Colonic mucosa (tissue), 4 donors: ENCODE data around the gene TPD52L1. TPM values are rescaled to one million over a fixed set of nuclear protein-coding genes. Genes with fewer than 3 reads are reported as not detected.
"Not testable (repeated sequence)": the region's sequence is repeated elsewhere in the genome, so short reads cannot be mapped to it uniquely, and the experiment has no call there.

ENCODE experiments used
- DNase-seq: peaks from one replicate; pipeline ENCODE4 v3.0.0-alpha.2; 2020
- H3K27ac ChIP-seq: fragments of 200-600 bp; one replicate; pipeline ENCODE4 v1.8.0; 2021
- H3K27me3 ChIP-seq: fragments of 200-600 bp; one replicate; pipeline ENCODE4 v1.8.0; 2021
- H3K36me3 ChIP-seq: fragments of 200-600 bp; one replicate; pipeline ENCODE4 v1.8.0; 2021
- H3K4me1 ChIP-seq: fragments of 200-600 bp; one replicate; pipeline ENCODE4 v1.8.0; 2021; ENCODE audit warnings: mild to moderate bottlenecking
- H3K4me3 ChIP-seq: fragments of 200-600 bp; one replicate; pipeline ENCODE4 v1.8.0; 2021
- H3K9ac ChIP-seq, 2 donors: one replicate each; pipeline ENCODE4 v1.7.0; 2013; ENCODE audit warnings: control low read depth in 2 of 2, low read depth in 2 of 2, low read length in 2 of 2
- H3K9me3 ChIP-seq: fragments of 200-600 bp; one replicate; pipeline ENCODE4 v1.8.0; 2021
- CTCF ChIP-seq: fragments of 200-600 bp; IDR thresholded peaks from one replicate; pipeline ENCODE4 v1.8.0; 2022; ENCODE audit warnings: antibody characterized with exemption, mild to moderate bottlenecking
- intact Hi-C: fragments of 100-400 bp; cut with DNase I; formaldehyde crosslinking; loops from one replicate; pipeline ENCODE4 v1.14.1; 2022
- total RNA-seq, 2 donors: library from RNA; stranded (reverse); fragmentation: NEBNext Ultra II Directional in 1 of 2; extraction: Animal tissue kit (Norgen Biotek cat#: 25700) in 1 of 2; gene quantifications; one replicate each; pipeline ENCODE4 v1.2.1, GENCODE V29; 2021
- donor health status: healthy.
- donor health status: DM: no; HTN: no; CAD: no.
- donor health status: DM: no; HTN: no; CAD: no.

Gene TPD52L1
- total RNA-seq, 2 donors from 2014 or later = 15.5 to 16.9 TPM

GRCh38 chr6:125273251-125273650 lies 119.7 kb downstream of the TPD52L1 start:
- H3K4me3 ChIP-seq = no peak overlapping the region
- no peaks in the 10 kb centered on the region for H3K4me1 ChIP-seq
- H3K9me3 ChIP-seq = no peaks in the 10 kb centered on the region
- H3K36me3 ChIP-seq = no peaks in the 10 kb centered on the region
- intact Hi-C loops = no loop called here
- no peaks in the 10 kb centered on the region for H3K27me3 ChIP-seq
- no peak overlapping the region for H3K27ac ChIP-seq
- DNase-seq = no peak
- H3K9ac ChIP-seq = no peak overlapping the region
- no peak for TF ChIP-seq CTCF

- Histone ChIP-seq H3K27me3 (no peaks in the 10 kb centered on the region), H3K9ac (no peak overlapping the region), H3K36me3 (no peaks in the 10 kb centered on the region), H3K4me1 (no peaks in the 10 kb centered on the region), H3K4me3 (no peak overlapping the region), H3K27ac (no peak overlapping the region), H3K9me3 (no peaks in the 10 kb centered on the region)
- DNase-seq = peak; percentile 37
- no peak for TF ChIP-seq CTCF
- intact Hi-C loops = no loop called here
Measured at GRCh38 chr6:125273965-125274364, 120.4 kb downstream of the TPD52L1 start.

DNA sequence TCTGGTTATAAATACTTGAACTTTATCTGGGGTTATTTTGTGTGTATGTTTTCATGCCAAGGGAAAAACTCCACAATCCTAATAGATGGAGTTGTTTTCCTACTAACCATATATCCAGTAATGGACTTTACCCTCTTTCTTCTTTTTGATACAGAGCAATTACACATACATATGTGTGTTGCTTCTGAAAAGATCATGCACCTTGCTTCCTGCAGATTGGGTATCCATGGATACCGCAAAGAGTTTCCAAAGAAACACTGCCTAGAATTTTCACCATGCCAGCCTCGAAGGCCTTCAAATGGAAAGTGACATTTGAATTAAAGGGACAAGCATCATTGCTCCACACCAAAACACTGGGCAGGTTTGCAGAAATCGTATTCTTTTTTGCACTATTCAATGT lies 121.4 kb downstream of the TPD52L1 start:
- H3K36me3 ChIP-seq = no peaks in the 10 kb centered on the region
- intact Hi-C loops = no loop called here
- no peak for DNase-seq

DNA sequence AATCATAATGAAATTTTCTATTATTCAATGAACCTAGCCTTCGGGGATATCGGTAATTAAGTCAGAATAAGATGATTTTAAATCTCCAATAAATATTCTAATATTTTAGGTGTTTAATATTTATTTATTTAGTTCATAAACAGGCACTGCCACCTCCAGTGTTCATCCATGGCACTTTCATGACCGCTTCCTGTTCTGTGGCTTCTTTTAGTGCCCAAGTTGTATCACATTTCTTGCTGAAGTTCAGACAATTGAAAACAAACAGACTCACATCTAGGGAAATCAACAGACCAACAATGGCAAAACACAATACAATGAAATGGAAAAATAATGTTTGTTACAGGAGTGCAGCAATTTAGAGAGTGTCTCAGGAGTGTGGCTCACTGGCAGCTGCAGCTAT lies 122.2 kb downstream of the TPD52L1 start:
- DNase-seq = no peak
- H3K27ac ChIP-seq = no peak overlapping the region
- no peaks in the 10 kb centered on the region for H3K9me3 ChIP-seq
- no peak overlapping the region for H3K9ac ChIP-seq
- no peaks in the 10 kb centered on the region for H3K27me3 ChIP-seq
- intact Hi-C loops = no loop called here
- TF ChIP-seq CTCF = no peak
- H3K4me1 ChIP-seq = no peaks in the 10 kb centered on the region
- H3K36me3 ChIP-seq = no peaks in the 10 kb centered on the region
- no peak overlapping the region for H3K4me3 ChIP-seq

More for the DNA sequence above, 121.4 kb downstream of the TPD52L1 start:
- no peak for TF ChIP-seq CTCF
- H3K27me3 ChIP-seq = no peaks in the 10 kb centered on the region
- H3K4me1 ChIP-seq = no peaks in the 10 kb centered on the region
- no peak overlapping the region for H3K9ac ChIP-seq
- no peak overlapping the region for H3K4me3 ChIP-seq
- H3K27ac ChIP-seq = no peak overlapping the region
- no peaks in the 10 kb centered on the region for H3K9me3 ChIP-seq

DNA sequence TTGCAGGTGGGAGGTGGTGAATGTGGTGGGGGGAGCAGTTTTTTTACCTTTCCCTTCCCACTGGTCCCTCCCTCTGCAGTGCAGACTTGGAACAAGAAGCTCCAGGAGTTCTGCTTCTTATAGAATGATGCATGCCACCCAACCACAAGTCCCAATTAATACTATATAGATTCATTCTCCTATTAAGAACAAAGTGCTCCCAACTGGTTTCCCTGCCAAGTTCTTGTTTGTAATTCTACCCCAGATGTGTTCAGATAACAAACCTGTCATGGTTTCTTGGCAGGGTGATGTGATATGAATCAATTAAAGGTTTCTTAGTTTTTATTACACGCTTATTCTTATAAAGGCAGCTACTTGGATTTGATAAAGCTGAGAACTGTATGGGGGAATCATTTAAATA lies 124.3 kb downstream of the TPD52L1 start:
- Histone ChIP-seq H3K9ac (no peak overlapping the region), H3K4me1 (no peaks in the 10 kb centered on the region), H3K27me3 (no peaks in the 10 kb centered on the region), H3K4me3 (no peak overlapping the region), H3K36me3 (no peaks in the 10 kb centered on the region), H3K9me3 (no peaks in the 10 kb centered on the region), H3K27ac (no peak overlapping the region)
- no peak for TF ChIP-seq CTCF
- intact Hi-C loops = no loop called here
- DNase-seq = no peak

DNA sequence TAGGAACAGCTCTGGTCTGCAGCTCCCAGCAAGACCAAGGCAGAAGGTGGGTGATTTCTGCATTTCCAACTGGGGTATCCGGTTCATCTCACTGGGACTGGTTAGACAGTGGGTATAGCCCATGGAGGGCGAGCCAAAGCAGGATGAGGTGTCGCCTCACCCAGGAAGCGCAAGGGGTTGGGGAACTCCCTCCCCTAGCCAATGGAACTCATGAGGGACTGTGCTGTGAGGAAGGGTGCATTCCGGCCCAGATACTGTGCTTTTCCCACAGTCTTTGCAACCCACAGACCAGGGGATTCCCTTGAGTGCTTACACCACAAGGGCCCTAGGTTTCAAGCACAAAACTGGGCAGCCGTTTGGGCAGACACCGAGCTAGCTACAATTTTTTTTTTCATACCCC lies 126.4 kb downstream of the TPD52L1 start:
- intact Hi-C loops = no loop called here
- no peak for TF ChIP-seq CTCF

GRCh38 chr6:125280370-125281035 lies 126.9 kb downstream of the TPD52L1 start:
- H3K27ac ChIP-seq, H3K9ac ChIP-seq, H3K4me1 ChIP-seq, DNase-seq, H3K4me3 ChIP-seq, H3K9me3 ChIP-seq, intact Hi-C loops, H3K27me3 ChIP-seq, H3K36me3 ChIP-seq: not testable (repeated sequence)

More for the DNA sequence above, 126.4 kb downstream of the TPD52L1 start:
- H3K36me3 ChIP-seq = no peaks in the 10 kb centered on the region
- H3K27ac ChIP-seq = no peak overlapping the region
- H3K27me3 ChIP-seq = no peaks in the 10 kb centered on the region
- DNase-seq = no peak
- H3K9ac ChIP-seq = no peak overlapping the region
- H3K4me1 ChIP-seq = no peaks in the 10 kb centered on the region
- no peak overlapping the region for H3K4me3 ChIP-seq
- H3K9me3 ChIP-seq = no peaks in the 10 kb centered on the region

- H3K4me1 ChIP-seq, intact Hi-C loops, H3K9ac ChIP-seq, H3K27me3 ChIP-seq, H3K9me3 ChIP-seq, DNase-seq, H3K36me3 ChIP-seq, H3K27ac ChIP-seq, H3K4me3 ChIP-seq: not testable (repeated sequence)
Measured at GRCh38 chr6:125282470-125282869, 128.9 kb downstream of the TPD52L1 start.
